Endothelial cell of umbilical vein (primary cell): Measurements from ENCODE around the gene SPO11. TPM values are rescaled to one million over a fixed set of nuclear protein-coding genes. Genes with fewer than 3 reads are reported as not detected.

Source experiments
- BruUV-seq: library from RNA; stranded (reverse); fragments of 400-500 nt; replicated peaks from 2 replicates; lab custom pipeline; 2021; lab: Mats Ljungman, UMichigan
- CTCF ChIA-PET: fragments of 300-600, 350-600 bp; sonication (Branson Sonifier 250); formaldehyde crosslinking; loops from one replicate; lab custom pipeline; 2021; ENCODE audit warnings: antibody characterized with exemption, inconsistent platforms; lab: Charles Lee
- POLR2A ChIA-PET: fragments of 300-600, 350-600 bp; sonication (Branson Sonifier 250); formaldehyde crosslinking; loops from one replicate; lab custom pipeline; 2021; ENCODE audit warnings: antibody characterized with exemption, inconsistent platforms; lab: Charles Lee
- DNase-seq: peaks from one replicate; pipeline ENCODE4 v3.0.0-alpha.2; 2011; ENCODE audit warnings: low read depth, low spot score
- FAIRE-seq: peaks from 2 replicates; lab custom pipeline; 2011; peaks lifted over from hg19 to GRCh38; lab: Jason Lieb, UNC
- H2AFZ ChIP-seq: 2 replicates; pipeline ENCODE4 v1.6.0; 2012; ENCODE audit warnings: low read depth, low read length, control low read depth, inconsistent platforms
- H3K27ac ChIP-seq: 2 replicates; pipeline ENCODE4 v1.5.1; 2011; ENCODE audit warnings: low read depth, mild to moderate bottlenecking, control low read depth, low read length, moderate library complexity; ENCODE audit not compliant: insufficient read depth
- H3K27me3 ChIP-seq, 2 experiments: 2 replicates each; pipeline versions ENCODE4 v1.6.0 to v1.6.1; 2011; ENCODE audit warnings: low read length in 2 of 2, mixed read lengths in 1 of 2; ENCODE audit not compliant: control insufficient read depth in 2 of 2, insufficient read depth in 2 of 2
- H3K36me3 ChIP-seq, 2 experiments: 2 replicates in 1 of 2; 3 replicates in 1 of 2; pipeline ENCODE4 v1.5.1; 2011; ENCODE audit warnings: low read length in 2 of 2, mild to moderate bottlenecking in 1 of 2, moderate library complexity in 1 of 2; ENCODE audit not compliant: control insufficient read depth in 2 of 2, insufficient read depth in 2 of 2; ENCODE audit errors: extremely low read depth in 1 of 2
- H3K4me1 ChIP-seq: 3 replicates; pipeline ENCODE4 v1.5.1; 2011; ENCODE audit warnings: mild to moderate bottlenecking, low read length; ENCODE audit not compliant: control insufficient read depth, insufficient read depth; ENCODE audit errors: extremely low read depth
- H3K4me2 ChIP-seq: 2 replicates; pipeline ENCODE4 v1.6.1; 2011; ENCODE audit warnings: low read length, control low read depth, mixed read lengths; ENCODE audit not compliant: insufficient read depth
- H3K4me3 ChIP-seq, 3 experiments: fragments of 200-600 bp in 1 of 3; sonication (generic), shearing (Covaris generic) in 1 of 3; replicated peaks in 1 of 3; 2 replicates each; pipeline ENCODE4 v1.5.1; 2011 to 2016; ENCODE audit warnings: control low read depth in 3 of 3, low read length in 3 of 3, mild to moderate bottlenecking in 2 of 3, inconsistent platforms in 1 of 3, low read depth in 1 of 3, moderate library complexity in 1 of 3; ENCODE audit not compliant: insufficient read depth in 1 of 3
- H3K79me2 ChIP-seq: 2 replicates; pipeline ENCODE4 v1.6.0; 2012; ENCODE audit warnings: low read length, inconsistent platforms; ENCODE audit not compliant: control insufficient read depth, insufficient read depth
- H3K9ac ChIP-seq: replicated peaks from 2 replicates; pipeline ENCODE3; 2011; ENCODE audit warnings: low read length, control low read depth; ENCODE audit not compliant: insufficient read depth; ENCODE audit errors: extremely low read depth
- H3K9me1 ChIP-seq: replicated peaks from 3 replicates; pipeline ENCODE4 v1.6.0; 2011; ENCODE audit warnings: mild to moderate bottlenecking, low read length; ENCODE audit not compliant: control insufficient read depth, insufficient read depth; ENCODE audit errors: extremely low read depth
- H3K9me3 ChIP-seq: replicated peaks from 2 replicates; pipeline ENCODE4 v1.5.1; 2012; ENCODE audit warnings: low read length, inconsistent platforms; ENCODE audit not compliant: control insufficient read depth, insufficient read depth
- H4K20me1 ChIP-seq: replicated peaks from 2 replicates; pipeline ENCODE3; 2011; ENCODE audit warnings: mild to moderate bottlenecking, low read length; ENCODE audit not compliant: control insufficient read depth, insufficient read depth; ENCODE audit errors: extremely low read depth
- CTCF ChIP-seq, 2 donors: IDR thresholded peaks; 1 replicate in 1 of 2; 2 replicates in 1 of 2; pipeline ENCODE4 v1.5.1; 2011; ENCODE audit warnings: low read length in 2 of 2, mild to moderate bottlenecking in 2 of 2, moderate library complexity in 2 of 2, control low read depth in 1 of 2, inconsistent platforms in 1 of 2, low read depth in 1 of 2; ENCODE audit not compliant: insufficient read depth in 1 of 2; ENCODE audit errors: extremely low read depth in 1 of 2
- EZH2 ChIP-seq: IDR thresholded peaks from 2 replicates; pipeline ENCODE4 v1.6.1; 2012; ENCODE audit warnings: borderline replicate concordance, low read depth, mild to moderate bottlenecking, moderate library complexity, low read length, inconsistent platforms; ENCODE audit not compliant: severe bottlenecking
- FOS ChIP-seq: IDR thresholded peaks from 2 replicates; pipeline ENCODE4 v1.6.1; 2011; ENCODE audit warnings: mild to moderate bottlenecking, low read length, moderate library complexity, borderline replicate concordance; ENCODE audit not compliant: insufficient read depth
- GATA2 ChIP-seq: IDR thresholded peaks from 2 replicates; pipeline ENCODE4 v1.7.0; 2011; ENCODE audit warnings: low read depth, mild to moderate bottlenecking, moderate library complexity, mixed read lengths, low read length; ENCODE audit not compliant: insufficient read length, insufficient read depth
- JUN ChIP-seq: IDR thresholded peaks from 2 replicates; pipeline ENCODE4 v1.6.1; 2011; ENCODE audit warnings: borderline replicate concordance, low read depth; ENCODE audit not compliant: insufficient read length, insufficient read depth
- MAX ChIP-seq: IDR thresholded peaks from 2 replicates; pipeline ENCODE4 v1.6.1; 2011; ENCODE audit not compliant: insufficient read depth, insufficient read length
- MYC ChIP-seq: IDR thresholded peaks from one replicate; pipeline ENCODE4 v1.6.1; 2011; ENCODE audit warnings: mild to moderate bottlenecking, low read depth, low read length
- POLR2A ChIP-seq: IDR thresholded peaks from 2 replicates; pipeline ENCODE4 v1.6.1; 2012; ENCODE audit warnings: low read depth, mild to moderate bottlenecking, control low read depth, low read length
- POLR2AphosphoS5 ChIP-seq: IDR thresholded peaks from 2 replicates; pipeline ENCODE4 v1.6.1; 2012; ENCODE audit warnings: low read depth, mild to moderate bottlenecking, control low read depth, low read length, moderate library complexity; ENCODE audit not compliant: insufficient read depth
- dilution Hi-C: fragments of 300-500 bp; cut with MboI; formaldehyde crosslinking; loops from one replicate; pipeline ENCODE4 v1.15.0; 2019; ENCODE audit warnings: low sequenced_read_pairs; ENCODE audit not compliant: extremely low pct_ligation_motif_present
- intact Hi-C: fragments of 100-400 bp; cut with micrococcal nuclease; formaldehyde crosslinking; loops from one replicate; pipeline ENCODE4 v1.10.0; 2022
- polyA plus RNA-seq, 4 experiments: library from polyadenylated mRNA; depleted of rRNA in 3 of 4; stranded (reverse) in 3 of 4; unstranded in 1 of 4; fragments of >200 nt; gene quantifications; 2 replicates each; pipeline versions ENCODE4 v1.2.1 to v1.2.3, GENCODE V29; 2011 to 2012; ENCODE audit warnings: missing spikeins in 1 of 4
- total RNA-seq: library from RNA; stranded (reverse); gene quantifications from 2 replicates; pipeline ENCODE4 v1.2.3, GENCODE V29; 2021

Gene SPO11
- total and polyA plus RNA-seq, 2 donors (not counting 3 experiments of a cell fraction or from before 2014, with no cell fraction given), result not detected

DNA sequence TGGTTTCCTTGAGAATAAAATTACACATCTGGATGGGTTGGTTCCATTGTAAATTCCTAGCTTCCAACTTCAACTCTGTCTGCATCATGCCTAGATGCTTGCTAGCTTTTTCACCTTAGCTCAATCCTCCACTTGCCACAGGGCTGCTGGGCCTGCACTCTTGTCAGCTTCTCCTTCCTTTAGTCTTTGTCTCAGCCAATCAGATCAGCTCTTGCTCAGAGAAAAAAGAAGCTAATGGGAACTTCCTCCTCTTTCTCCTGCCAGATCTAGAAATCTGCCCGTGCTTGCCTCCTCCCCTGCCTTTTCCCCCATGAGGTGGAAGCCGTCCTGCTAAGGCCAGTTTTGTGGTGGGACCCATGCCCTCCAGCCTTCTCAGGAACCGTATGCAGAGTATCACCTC, 40.0 kb downstream of the SPO11 start:
- ChIA-PET CTCF (interaction anchor here (1.1 to 1.5 kb wide), 2 partner anchors 11 to 12 kb away, joined by 4 to 6 read pairs; no protein-coding TSS in a partner anchor), POLR2A (no interaction called here)
- no peak overlapping the region for H3K4me3 ChIP-seq
- no TSS peak for BruUV-seq
- dilution Hi-C loops, result no loop called here
- intact Hi-C loops, result no loop called here
- TF ChIP-seq JUN, result no peak
- TF ChIP-seq MAX, result no peak
- peaks cover 40 to 56% of the 10 kb centered on the region in 2 experiments for H3K36me3 ChIP-seq
- H3K4me1 ChIP-seq, result no peaks in the 10 kb centered on the region
- H3K9ac ChIP-seq, result no peak overlapping the region
- no peak overlapping the region for H3K4me2 ChIP-seq
- H3K79me2 ChIP-seq, result no peaks in the 10 kb centered on the region
- H3K9me3 ChIP-seq, result no peaks in the 10 kb centered on the region
- H3K27ac ChIP-seq, result no peak overlapping the region
- FAIRE-seq (no peak), DNase-seq (no peak)
- H3K9me1 ChIP-seq, result no peaks in the 10 kb centered on the region
- no peak overlapping the region for H2AFZ ChIP-seq
- no peaks in the 10 kb centered on the region for H3K27me3 ChIP-seq
- H4K20me1 ChIP-seq, result no peaks in the 10 kb centered on the region

DNA sequence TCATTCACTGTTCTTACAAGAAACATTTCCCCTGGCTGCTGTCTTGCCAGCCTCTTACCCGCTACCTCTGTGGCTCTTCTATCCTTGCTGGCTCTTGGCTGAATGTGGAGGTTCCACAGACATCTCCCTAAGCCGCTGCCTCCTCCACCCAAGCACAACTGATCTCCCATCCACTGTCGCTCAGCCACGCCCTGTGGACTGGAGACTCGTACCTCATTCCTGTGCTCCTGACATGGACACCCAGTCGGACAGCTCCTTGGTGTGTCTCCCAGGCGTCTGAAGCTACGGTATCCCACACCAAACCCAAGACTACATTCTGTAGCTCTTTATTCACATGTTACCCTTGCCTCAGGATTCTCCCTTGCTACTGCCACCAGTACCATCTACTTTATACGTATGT, 40.7 kb downstream of the SPO11 start:
- no peak for DNase-seq
- TF ChIP-seq MYC (no peak), GATA2 (no peak), POLR2AphosphoS5 (no peak), POLR2A (no peak), FOS (no peak), JUN (no peak), CTCF (IDR thresholded peaks at IDR 0.05; ENCODE audit: extremely low read depth in 1 of 2, insufficient read depth in 1 of 2, low read depth in 1 of 2, low read length in 2 of 2) (no peak), MAX (no peak), EZH2 (no peak)
- H2AFZ ChIP-seq, result no peak overlapping the region
- H3K4me1 ChIP-seq, result no peaks in the 10 kb centered on the region
- intact Hi-C loops, result no loop called here
- H3K4me3 ChIP-seq, result no peak overlapping the region
- POLR2A ChIA-PET, result no interaction called here
- no peaks in the 10 kb centered on the region for H3K9me3 ChIP-seq
- no peak overlapping the region for H3K4me2 ChIP-seq
- CTCF ChIA-PET, result interaction anchor here (0.8 to 1.5 kb wide), 2 partner anchors 10 to 11 kb away, joined by 3 to 6 read pairs; no protein-coding TSS in a partner anchor
- H3K27ac ChIP-seq, result no peak overlapping the region
- BruUV-seq, result no TSS peak
- no peak overlapping the region for H3K9ac ChIP-seq
- no peak for FAIRE-seq
- dilution Hi-C loops, result no loop called here
- H3K27me3 ChIP-seq, result no peaks in the 10 kb centered on the region
- peaks cover 44 to 63% of the 10 kb centered on the region in 2 experiments for H3K36me3 ChIP-seq
- no peaks in the 10 kb centered on the region for H4K20me1 ChIP-seq
- no peaks in the 10 kb centered on the region for H3K79me2 ChIP-seq
- no peaks in the 10 kb centered on the region for H3K9me1 ChIP-seq
